SU-DHL-6 (cell line): ENCODE results near the gene TKFC.

ENCODE experiments used
- EZH2phosphoT487 ChIP-seq: fragments of 200-600 bp; sonication (generic), shearing (Covaris generic); conservative IDR thresholded peaks from 2 replicates; pipeline ENCODE4 v1.6.1; 2018; ENCODE audit warnings: mild to moderate bottlenecking, antibody characterized with exemption, low read length, moderate library complexity, mixed read lengths
- TF ChIP-seq, protein P1 (sequence below): fragments of 200-600 bp; sonication (generic); IDR thresholded peaks from one replicate; pipeline ENCODE4 v1.5.1; 2017; ENCODE audit warnings: antibody characterized with exemption, mild to moderate bottlenecking, low read length, moderate library complexity; ENCODE audit not compliant: insufficient read depth, poor library complexity, severe bottlenecking

GRCh38 chr11:61331651-61332050, 1.4 kb upstream of the TKFC start:
- TF ChIP-seq, protein P1, sequence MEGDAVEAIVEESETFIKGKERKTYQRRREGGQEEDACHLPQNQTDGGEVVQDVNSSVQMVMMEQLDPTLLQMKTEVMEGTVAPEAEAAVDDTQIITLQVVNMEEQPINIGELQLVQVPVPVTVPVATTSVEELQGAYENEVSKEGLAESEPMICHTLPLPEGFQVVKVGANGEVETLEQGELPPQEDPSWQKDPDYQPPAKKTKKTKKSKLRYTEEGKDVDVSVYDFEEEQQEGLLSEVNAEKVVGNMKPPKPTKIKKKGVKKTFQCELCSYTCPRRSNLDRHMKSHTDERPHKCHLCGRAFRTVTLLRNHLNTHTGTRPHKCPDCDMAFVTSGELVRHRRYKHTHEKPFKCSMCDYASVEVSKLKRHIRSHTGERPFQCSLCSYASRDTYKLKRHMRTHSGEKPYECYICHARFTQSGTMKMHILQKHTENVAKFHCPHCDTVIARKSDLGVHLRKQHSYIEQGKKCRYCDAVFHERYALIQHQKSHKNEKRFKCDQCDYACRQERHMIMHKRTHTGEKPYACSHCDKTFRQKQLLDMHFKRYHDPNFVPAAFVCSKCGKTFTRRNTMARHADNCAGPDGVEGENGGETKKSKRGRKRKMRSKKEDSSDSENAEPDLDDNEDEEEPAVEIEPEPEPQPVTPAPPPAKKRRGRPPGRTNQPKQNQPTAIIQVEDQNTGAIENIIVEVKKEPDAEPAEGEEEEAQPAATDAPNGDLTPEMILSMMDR = no peak
- TF ChIP-seq EZH2phosphoT487 = no peak
